Measurements from ENCODE around the gene LIN28A. TPM values are rescaled to one million over a fixed set of nuclear protein-coding genes. Genes with fewer than 3 reads are reported as not detected.

LIN28A gene
- total RNA-seq, 1 donor from 2014 or later: 43.7 TPM

DNA sequence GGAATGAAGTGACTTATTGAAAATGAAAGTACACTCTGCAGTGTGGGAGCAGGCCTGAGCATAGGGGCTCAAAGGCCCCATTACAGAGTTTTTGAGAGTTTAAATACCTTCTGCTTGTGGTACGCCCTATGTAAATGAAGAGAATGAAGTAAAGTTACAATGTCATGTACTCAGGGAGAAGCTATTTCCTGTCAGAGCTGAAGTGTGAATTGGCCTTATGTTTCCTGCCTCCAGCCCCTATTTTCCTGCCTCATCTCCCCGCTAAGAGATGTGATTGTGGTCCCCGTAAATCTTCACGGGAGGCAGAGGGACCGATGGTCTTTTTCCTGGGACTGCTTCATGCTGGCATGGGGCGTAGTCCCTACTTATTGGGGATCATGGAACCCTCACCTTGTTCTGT, 35.5 kb upstream of the LIN28A start:
- TF ChIP-seq, protein P1, sequence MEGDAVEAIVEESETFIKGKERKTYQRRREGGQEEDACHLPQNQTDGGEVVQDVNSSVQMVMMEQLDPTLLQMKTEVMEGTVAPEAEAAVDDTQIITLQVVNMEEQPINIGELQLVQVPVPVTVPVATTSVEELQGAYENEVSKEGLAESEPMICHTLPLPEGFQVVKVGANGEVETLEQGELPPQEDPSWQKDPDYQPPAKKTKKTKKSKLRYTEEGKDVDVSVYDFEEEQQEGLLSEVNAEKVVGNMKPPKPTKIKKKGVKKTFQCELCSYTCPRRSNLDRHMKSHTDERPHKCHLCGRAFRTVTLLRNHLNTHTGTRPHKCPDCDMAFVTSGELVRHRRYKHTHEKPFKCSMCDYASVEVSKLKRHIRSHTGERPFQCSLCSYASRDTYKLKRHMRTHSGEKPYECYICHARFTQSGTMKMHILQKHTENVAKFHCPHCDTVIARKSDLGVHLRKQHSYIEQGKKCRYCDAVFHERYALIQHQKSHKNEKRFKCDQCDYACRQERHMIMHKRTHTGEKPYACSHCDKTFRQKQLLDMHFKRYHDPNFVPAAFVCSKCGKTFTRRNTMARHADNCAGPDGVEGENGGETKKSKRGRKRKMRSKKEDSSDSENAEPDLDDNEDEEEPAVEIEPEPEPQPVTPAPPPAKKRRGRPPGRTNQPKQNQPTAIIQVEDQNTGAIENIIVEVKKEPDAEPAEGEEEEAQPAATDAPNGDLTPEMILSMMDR (IDR thresholded peaks at IDR 0.05; ENCODE audit: insufficient read depth, low read depth, low read length): no peak
- TF ChIP-seq EZH2 (IDR thresholded peaks at IDR 0.05; ENCODE audit: insufficient read depth, low read length): no peak
- Histone ChIP-seq H3K4me2 (ENCODE audit: low read length) (peak overlapping the region; percentile 7), H4K20me1 (ENCODE audit: insufficient read depth, low read length) (no peaks in the 10 kb centered on the region), H3K79me2 (ENCODE audit: insufficient read depth, low read length) (no peaks in the 10 kb centered on the region), H3K4me1 (ENCODE audit: insufficient read depth, low read length) (peaks cover 20% of the 10 kb centered on the region), H3K9me3 (ENCODE audit: insufficient read depth, low read depth, low read length) (no peaks in the 10 kb centered on the region), H2AFZ (ENCODE audit: low read depth, low read length) (peak overlapping the region; percentile 55), H3K36me3 (ENCODE audit: insufficient read depth, low read length) (no peaks in the 10 kb centered on the region), H3K9ac (ENCODE audit: low read length) (no peak overlapping the region), H3K4me3 (ENCODE audit: insufficient read depth, low read depth, low read length) (no peak overlapping the region), H3K27ac (ENCODE audit: low read depth, low read length) (no peak overlapping the region), H3K27me3 (ENCODE audit: insufficient read depth, low read length) (no peaks in the 10 kb centered on the region)
- H3K4me1 Mint-ChIP-seq (ENCODE audit: low read depth, unreplicated experiment): peaks cover 36% of the 10 kb centered on the region
- peak overlapping the region; percentile 53 for H3K27ac Mint-ChIP-seq (ENCODE audit: unreplicated experiment)
- DNase-seq (ENCODE audit: low read depth) (no peak), FAIRE-seq (no peak)
- no peaks in the 10 kb centered on the region for H3K9me3 Mint-ChIP-seq (ENCODE audit: unreplicated experiment)
- no peak overlapping the region for H3K4me3 Mint-ChIP-seq (ENCODE audit: unreplicated experiment)
- peaks cover 2% of the 10 kb centered on the region for H3K27me3 Mint-ChIP-seq (ENCODE audit: low read depth, unreplicated experiment)
- no peaks in the 10 kb centered on the region for H3K36me3 Mint-ChIP-seq (ENCODE audit: low read depth, unreplicated experiment)

GRCh38 chr1:26376050-26376449, 34.6 kb upstream of the LIN28A start:
- Histone ChIP-seq H3K36me3 (ENCODE audit: insufficient read depth, low read length) (no peaks in the 10 kb centered on the region), H3K4me1 (ENCODE audit: insufficient read depth, low read length) (peaks cover 20% of the 10 kb centered on the region), H3K4me3 (ENCODE audit: insufficient read depth, low read depth, low read length) (no peak overlapping the region), H3K9ac (ENCODE audit: low read length) (no peak overlapping the region), H3K4me2 (ENCODE audit: low read length) (no peak overlapping the region), H3K27ac (ENCODE audit: low read depth, low read length) (no peak overlapping the region), H3K79me2 (ENCODE audit: insufficient read depth, low read length) (no peaks in the 10 kb centered on the region), H3K9me3 (ENCODE audit: insufficient read depth, low read depth, low read length) (no peaks in the 10 kb centered on the region), H4K20me1 (ENCODE audit: insufficient read depth, low read length) (no peaks in the 10 kb centered on the region), H2AFZ (ENCODE audit: low read depth, low read length) (no peak overlapping the region), H3K27me3 (ENCODE audit: insufficient read depth, low read length) (no peaks in the 10 kb centered on the region)
- Mint-ChIP-seq H3K27ac (ENCODE audit: unreplicated experiment) (no peak overlapping the region), H3K4me3 (ENCODE audit: unreplicated experiment) (no peak overlapping the region), H3K4me1 (ENCODE audit: low read depth, unreplicated experiment) (peaks cover 34% of the 10 kb centered on the region), H3K36me3 (ENCODE audit: low read depth, unreplicated experiment) (no peaks in the 10 kb centered on the region), H3K9me3 (ENCODE audit: unreplicated experiment) (no peaks in the 10 kb centered on the region), H3K27me3 (ENCODE audit: low read depth, unreplicated experiment) (no peaks in the 10 kb centered on the region)
- DNase-seq (ENCODE audit: low read depth) (no peak), FAIRE-seq (no peak)
- TF ChIP-seq, protein P1 (IDR thresholded peaks at IDR 0.05; ENCODE audit: insufficient read depth, low read depth, low read length): no peak
- no peak for TF ChIP-seq EZH2 (IDR thresholded peaks at IDR 0.05; ENCODE audit: insufficient read depth, low read length)

DNA sequence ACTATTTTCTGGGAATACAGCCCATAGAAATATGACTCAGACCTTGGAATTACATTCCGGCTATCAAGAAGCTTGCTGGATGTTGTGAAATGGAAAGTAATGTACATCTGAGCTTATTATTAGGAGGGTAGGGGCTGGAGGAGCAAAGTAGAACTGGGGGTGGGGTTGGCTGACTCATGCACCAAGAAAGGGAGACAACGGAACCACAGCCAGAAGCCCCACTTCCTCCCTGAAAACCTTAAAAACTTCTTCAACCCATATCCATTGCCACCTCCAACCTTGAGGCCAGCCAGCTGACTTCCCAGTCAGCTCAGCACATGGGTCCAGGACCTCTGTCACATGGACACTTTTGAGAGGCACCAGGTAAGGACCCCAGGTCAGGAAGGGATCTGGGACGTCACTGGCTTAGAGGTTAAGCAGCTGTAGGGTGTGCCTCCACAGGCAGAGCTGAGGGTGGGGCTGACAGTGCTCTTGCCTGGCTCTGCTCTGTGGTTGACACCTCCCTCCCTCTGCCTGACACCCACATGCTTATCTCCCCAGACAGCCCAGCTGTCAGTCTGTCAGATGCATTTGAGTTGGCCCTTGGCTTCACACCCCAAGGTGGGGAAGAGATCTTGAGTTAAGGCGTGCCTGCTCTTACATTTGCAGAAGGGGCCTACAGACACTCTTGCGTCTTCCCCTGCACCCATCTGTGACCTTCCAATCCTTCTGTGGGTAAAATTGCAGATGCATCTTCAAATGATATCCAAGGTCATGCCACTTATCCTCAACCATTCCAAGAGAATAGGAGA, 32.3 kb upstream of the LIN28A start:
- Histone ChIP-seq H3K27me3 (ENCODE audit: insufficient read depth, low read length) (no peaks in the 10 kb centered on the region), H3K4me2 (ENCODE audit: low read length) (peak overlapping the region; percentile 74), H3K36me3 (ENCODE audit: insufficient read depth, low read length) (no peaks in the 10 kb centered on the region), H3K79me2 (ENCODE audit: insufficient read depth, low read length) (no peaks in the 10 kb centered on the region), H3K4me1 (ENCODE audit: insufficient read depth, low read length) (peaks cover 20% of the 10 kb centered on the region), H3K4me3 (ENCODE audit: insufficient read depth, low read depth, low read length) (peak overlapping the region; percentile 18), H3K27ac (ENCODE audit: low read depth, low read length) (peak overlapping the region; percentile 84), H3K9ac (ENCODE audit: low read length) (peak overlapping the region; percentile 51), H2AFZ (ENCODE audit: low read depth, low read length) (peak overlapping the region; percentile 31), H3K9me3 (ENCODE audit: insufficient read depth, low read depth, low read length) (no peaks in the 10 kb centered on the region), H4K20me1 (ENCODE audit: insufficient read depth, low read length) (no peaks in the 10 kb centered on the region)
- Mint-ChIP-seq H3K4me3 (ENCODE audit: unreplicated experiment) (no peak overlapping the region), H3K27ac (ENCODE audit: unreplicated experiment) (peak overlapping the region; percentile 62), H3K9me3 (ENCODE audit: unreplicated experiment) (no peaks in the 10 kb centered on the region), H3K4me1 (ENCODE audit: low read depth, unreplicated experiment) (peaks cover 34% of the 10 kb centered on the region), H3K36me3 (ENCODE audit: low read depth, unreplicated experiment) (no peaks in the 10 kb centered on the region), H3K27me3 (ENCODE audit: low read depth, unreplicated experiment) (no peaks in the 10 kb centered on the region)
- FAIRE-seq (peak; percentile 85), DNase-seq (ENCODE audit: low read depth) (peak; percentile 99)
- TF ChIP-seq, protein P1 (IDR thresholded peaks at IDR 0.05; ENCODE audit: insufficient read depth, low read depth, low read length): no peak
- TF ChIP-seq EZH2 (IDR thresholded peaks at IDR 0.05; ENCODE audit: insufficient read depth, low read length): no peak

Data from astrocyte (in vitro differentiated cells and primary cell).